ENCODE data around the gene TAS2R60. TPM values are rescaled to one million over a fixed set of nuclear protein-coding genes. Genes with fewer than 3 reads are reported as not detected.
"Not testable (repeated sequence)": the region's sequence is repeated elsewhere in the genome, so short reads cannot be mapped to it uniquely, and the experiment has no call there.

The TAS2R60 gene
- total and polyA plus RNA-seq, 12 donors = 0.42 TPM; not detected in 11

DNA sequence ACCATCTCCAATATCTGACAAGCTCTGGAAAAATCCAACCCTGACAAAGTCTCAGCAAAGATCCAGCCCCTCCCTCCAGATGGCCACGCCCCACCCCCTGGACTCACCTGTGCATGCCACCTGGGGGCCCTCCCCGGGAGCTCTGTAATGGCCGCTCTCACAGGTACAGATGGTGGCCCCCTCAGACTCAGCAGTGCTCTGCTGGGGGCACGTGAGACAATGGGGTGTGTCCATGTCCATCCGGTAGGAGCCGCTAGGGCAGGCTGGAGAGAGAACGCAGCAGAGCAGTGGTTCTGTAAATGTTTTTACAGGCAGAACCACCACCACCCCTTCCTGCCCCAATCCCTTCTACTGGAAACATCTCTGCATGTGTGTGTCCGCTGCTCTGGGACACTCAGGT lies 44.1 kb upstream of the TAS2R60 start:
- Histone ChIP-seq H3K9me3 (replicated peaks in 1 of 3) (no peaks in the 10 kb centered on the region), H3K4me1 (replicated peaks in 1 of 2) (peaks cover 11 to 12% of the 10 kb centered on the region in 2 donors), H3K27ac (no peak overlapping the region), H3K27me3 (no peaks in the 10 kb centered on the region), H3K36me3 (replicated peaks in 1 of 2) (no peaks in the 10 kb centered on the region), H3K4me3 (no peak overlapping the region)
- 86 to 96% (median 91%) methylated on average over 1 to 8 of the region's 8 CpGs for WGBS, 4 donors
- peak in 1 of 7 donors; percentile 47 for DNase-seq
- intact Hi-C loops (cut with DNase I) = no loop called here
- TF ChIP-seq CTCF (IDR thresholded peaks at IDR 0.05) (no peak), POLR2A (IDR thresholded peaks at IDR 0.05) (no peak)

GRCh38 chr7:143399642-143400041 lies 43.6 kb upstream of the TAS2R60 start:
- H3K4me1 ChIP-seq (replicated peaks in 1 of 2) = peaks cover 11 to 12% of the 10 kb centered on the region in 2 donors
- WGBS, 4 donors = 86 to 94% (median 92%) methylated on average over 12 to 20 of the region's 20 CpGs
- intact Hi-C loops (cut with DNase I) = no loop called here
- H3K27ac ChIP-seq = no peak overlapping the region
- no peak for TF ChIP-seq POLR2A (IDR thresholded peaks at IDR 0.05)
- TF ChIP-seq CTCF (IDR thresholded peaks at IDR 0.05) = no peak
- no peaks in the 10 kb centered on the region for H3K9me3 ChIP-seq (replicated peaks in 1 of 3)
- no peaks in the 10 kb centered on the region for H3K27me3 ChIP-seq
- H3K36me3 ChIP-seq (replicated peaks in 1 of 2) = no peaks in the 10 kb centered on the region
- no peak overlapping the region for H3K4me3 ChIP-seq
- no peak for DNase-seq

GRCh38 chr7:143401265-143401664 lies 42.0 kb upstream of the TAS2R60 start:
- no peak for TF ChIP-seq POLR2A (IDR thresholded peaks at IDR 0.05)
- no peak for TF ChIP-seq CTCF (IDR thresholded peaks at IDR 0.05)
- H3K9me3 ChIP-seq (replicated peaks in 1 of 3) = no peaks in the 10 kb centered on the region
- no peaks in the 10 kb centered on the region for H3K36me3 ChIP-seq (replicated peaks in 1 of 2)
- no peak overlapping the region for H3K4me3 ChIP-seq
- intact Hi-C loops (cut with DNase I) = no loop called here
- H3K27ac ChIP-seq = no peak overlapping the region
- peaks cover 0 to under 1% of the 10 kb centered on the region in 2 donors for H3K4me1 ChIP-seq (replicated peaks in 1 of 2)
- DNase-seq = peak in 1 of 7 donors; percentile 43
- 84 to 88% (median 87%) methylated on average over 2 to 12 of the region's 12 CpGs for WGBS, 4 donors
- H3K27me3 ChIP-seq = no peaks in the 10 kb centered on the region

DNA sequence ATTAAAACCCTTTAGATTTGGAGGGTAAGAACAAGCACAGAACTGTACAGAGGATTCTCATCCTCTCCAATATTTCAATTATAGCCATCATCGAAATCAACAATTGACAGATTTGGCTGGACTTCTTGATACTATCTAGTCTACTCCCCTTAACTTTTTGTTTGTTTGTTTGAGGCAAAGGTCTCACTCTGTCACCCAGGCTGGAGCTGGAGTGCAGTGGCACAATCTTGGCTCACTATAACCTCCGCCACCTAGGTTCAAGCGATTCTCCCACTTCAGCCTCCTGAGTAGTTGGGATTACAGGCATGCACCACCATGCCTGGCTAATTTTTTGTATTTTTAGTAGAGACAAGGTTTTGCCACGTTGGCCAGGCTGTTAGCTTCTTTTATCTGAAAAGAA lies 41.0 kb upstream of the TAS2R60 start:
- DNase-seq; H3K4me3 ChIP-seq; H3K9me3 ChIP-seq (replicated peaks in 1 of 3); H3K4me1 ChIP-seq (replicated peaks in 1 of 2); H3K27me3 ChIP-seq; intact Hi-C loops (cut with DNase I); H3K36me3 ChIP-seq (replicated peaks in 1 of 2); H3K27ac ChIP-seq: not testable (repeated sequence)
- 71 to 85% (median 76%) methylated on average over 4 of the region's 4 CpGs for WGBS, 4 donors

DNA sequence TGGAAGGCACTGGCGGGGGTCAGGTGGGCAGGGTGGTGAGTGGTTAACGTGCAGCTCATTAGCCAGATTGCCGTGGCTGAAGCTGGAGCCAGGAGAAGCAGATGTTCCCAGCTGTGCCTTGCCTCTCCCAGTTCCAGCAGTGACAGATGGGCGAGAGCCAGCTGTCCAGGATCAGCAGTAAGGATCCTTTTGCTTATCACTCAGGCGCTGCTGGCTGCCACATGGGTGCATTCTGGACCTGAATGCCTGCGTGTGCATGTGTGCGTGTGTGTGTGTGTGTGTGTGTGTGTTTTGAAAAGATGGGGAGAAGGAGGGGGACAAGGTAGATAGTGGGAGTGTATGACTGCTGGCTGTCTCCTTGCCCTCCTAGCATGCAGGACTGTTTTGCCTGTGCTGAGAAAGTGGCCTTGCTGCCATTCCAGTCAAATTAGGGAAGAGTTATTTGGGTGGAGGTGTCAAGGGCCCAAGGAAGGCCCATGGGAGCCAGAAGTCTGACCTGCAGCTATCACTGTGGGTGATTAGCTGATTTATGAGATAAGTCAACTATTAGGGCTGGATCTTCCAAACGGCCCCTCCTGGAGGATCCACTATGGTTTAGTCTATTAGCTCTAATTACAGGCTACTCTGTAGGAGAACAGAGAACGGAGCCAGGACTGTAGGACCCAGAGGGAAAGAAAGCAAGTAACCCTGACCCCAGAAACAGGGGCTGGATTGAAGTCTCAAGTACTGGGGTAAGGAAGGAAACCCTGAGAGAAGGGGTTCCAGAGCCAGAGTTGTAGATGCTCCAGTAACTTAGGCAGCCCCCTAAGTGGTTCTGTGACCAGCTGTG lies 37.9 kb upstream of the TAS2R60 start:
- Histone ChIP-seq H3K4me3 (no peak overlapping the region), H3K27ac (no peak overlapping the region), H3K27me3 (peaks cover 11% of the 10 kb centered on the region), H3K9me3 (replicated peaks in 1 of 3) (no peaks in the 10 kb centered on the region), H3K4me1 (replicated peaks in 1 of 2) (peaks cover 7 to 12% of the 10 kb centered on the region in 2 donors), H3K36me3 (replicated peaks in 1 of 2) (no peaks in the 10 kb centered on the region)
- TF ChIP-seq POLR2A (IDR thresholded peaks at IDR 0.05) (no peak), CTCF (IDR thresholded peaks at IDR 0.05) (no peak)
- WGBS, 4 donors = 32 to 56% (median 48%) methylated on average over 8 to 9 of the region's 9 CpGs
- peak in 2 of 7 donors; percentile 22 to 70 for DNase-seq
- intact Hi-C loops (cut with DNase I) = no loop called here
